ENCODE measurements around the gene C3orf49. TPM values are rescaled to one million over a fixed set of nuclear protein-coding genes. Genes with fewer than 3 reads are reported as not detected.

The C3orf49 gene
- polyA plus RNA-seq, result not detected

GRCh38 chr3:63819151-63819398, at the start of gene C3orf49:
Gene C3orf49, plus strand, starts transcription at chr3:63819299. Its CDS starts 173 bp downstream, at chr3:63819472.
- WGBS, 3 donors, result 85 to 94% (median 94%) methylated on average over 1 of the region's 1 CpG
- H3K27ac ChIP-seq (ENCODE audit: low read depth, low read length), result no peak within 1 kb of the TSS

- no peak overlapping the region for H3K27ac ChIP-seq (ENCODE audit: low read depth, low read length)
- WGBS, 3 donors, result 66 to 93% (median 68%) methylated on average over 5 of the region's 5 CpGs
Measured at GRCh38 chr3:63774781-63775180, 44.3 kb upstream of the C3orf49 start.

- 87 to 95% (median 92%) methylated on average over 4 of the region's 4 CpGs for WGBS, 3 donors
- H3K27ac ChIP-seq (ENCODE audit: low read depth, low read length), result no peak overlapping the region
Measured at GRCh38 chr3:63779227-63779626, 39.9 kb upstream of the C3orf49 start.

GRCh38 chr3:63791974-63792373, 27.1 kb upstream of the C3orf49 start:
- 5 to 20% (median 17%) methylated on average over 1 of the region's 1 CpG for WGBS, 3 donors

GRCh38 chr3:63795438-63795837, 23.7 kb upstream of the C3orf49 start:
- 57 to 76% (median 67%) methylated on average over 6 of the region's 6 CpGs for WGBS, 3 donors

More at GRCh38 chr3:63791974-63792373, 27.1 kb upstream of the C3orf49 start:
- no peak overlapping the region for H3K27ac ChIP-seq (ENCODE audit: low read depth, low read length)

GRCh38 chr3:63798544-63798943, 20.6 kb upstream of the C3orf49 start:
- H3K27ac ChIP-seq (ENCODE audit: low read depth, low read length), result no peak overlapping the region
- WGBS, 3 donors, result 94 to 97% (median 96%) methylated on average over 2 of the region's 2 CpGs

More at GRCh38 chr3:63795438-63795837, 23.7 kb upstream of the C3orf49 start:
- no peak overlapping the region for H3K27ac ChIP-seq (ENCODE audit: low read depth, low read length)

- H3K27ac ChIP-seq (ENCODE audit: low read depth, low read length), result no peak overlapping the region
- 83 to 94% (median 89%) methylated on average over 2 of the region's 2 CpGs for WGBS, 3 donors
Measured at GRCh38 chr3:63798949-63799348, 20.1 kb upstream of the C3orf49 start.

- H3K27ac ChIP-seq (ENCODE audit: low read depth, low read length), result no peak overlapping the region
- 74 to 85% (median 81%) methylated on average over 5 of the region's 5 CpGs for WGBS, 3 donors
Measured at GRCh38 chr3:63800097-63800496, 19.0 kb upstream of the C3orf49 start.

- no peak overlapping the region for H3K27ac ChIP-seq (ENCODE audit: low read depth, low read length)
- 76 to 94% (median 88%) methylated on average over 5 of the region's 5 CpGs for WGBS, 3 donors
Measured at GRCh38 chr3:63803911-63804310, 15.2 kb upstream of the C3orf49 start.

- 44 to 87% (median 44%) methylated on average over 5 of the region's 5 CpGs for WGBS, 3 donors
- no peak overlapping the region for H3K27ac ChIP-seq (ENCODE audit: low read depth, low read length)
Measured at GRCh38 chr3:63807961-63808565, 11.0 kb upstream of the C3orf49 start.

- no peak overlapping the region for H3K27ac ChIP-seq (ENCODE audit: low read depth, low read length)
- WGBS, 3 donors, result 63 to 85% (median 73%) methylated on average over 3 of the region's 3 CpGs
Measured at GRCh38 chr3:63808633-63809032, 10.5 kb upstream of the C3orf49 start.

GRCh38 chr3:63809607-63810006, 9.5 kb upstream of the C3orf49 start:
- no peak overlapping the region for H3K27ac ChIP-seq (ENCODE audit: low read depth, low read length)
- WGBS, 3 donors, result 84 to 91% (median 86%) methylated on average over 6 of the region's 6 CpGs

- no peak overlapping the region for H3K27ac ChIP-seq (ENCODE audit: low read depth, low read length)
- 59 to 91% (median 88%) methylated on average over 3 of the region's 3 CpGs for WGBS, 3 donors
Measured at GRCh38 chr3:63814237-63814636, 4.9 kb upstream of the C3orf49 start.

GRCh38 chr3:63817225-63817624, 1.9 kb upstream of the C3orf49 start:
- 89 to 92% (median 90%) methylated on average over 5 of the region's 5 CpGs for WGBS, 3 donors
- H3K27ac ChIP-seq (ENCODE audit: low read depth, low read length), result no peak overlapping the region

- H3K27ac ChIP-seq (ENCODE audit: low read depth, low read length), result no peak overlapping the region
- WGBS, 3 donors, result 22 to 39% (median 33%) methylated on average over 10 of the region's 10 CpGs
Measured at GRCh38 chr3:63818282-63819150, 583 bp upstream of the C3orf49 start.

- H3K27ac ChIP-seq (ENCODE audit: low read depth, low read length), result no peak overlapping the region
- WGBS, 3 donors, result 82 to 86% (median 84%) methylated on average over 4 of the region's 4 CpGs
Measured at GRCh38 chr3:63824309-63824708, 5.2 kb downstream of the C3orf49 start.

- H3K27ac ChIP-seq (ENCODE audit: low read depth, low read length), result no peak overlapping the region
- WGBS, 3 donors, result 90 to 96% (median 93%) methylated on average over 6 of the region's 6 CpGs
Measured at GRCh38 chr3:63830526-63830925, 11.4 kb downstream of the C3orf49 start.

- 86 to 91% (median 89%) methylated on average over 6 of the region's 6 CpGs for WGBS, 3 donors
- no peak overlapping the region for H3K27ac ChIP-seq (ENCODE audit: low read depth, low read length)
Measured at GRCh38 chr3:63832395-63832794, 13.3 kb downstream of the C3orf49 start.

- no peak overlapping the region for H3K27ac ChIP-seq (ENCODE audit: low read depth, low read length)
- 0 to 36% (median 0%) methylated on average over 1 of the region's 1 CpG for WGBS, 3 donors
Measured at GRCh38 chr3:63841704-63842103, 22.6 kb downstream of the C3orf49 start.

GRCh38 chr3:63842127-63842526, 23.0 kb downstream of the C3orf49 start:
- no peak overlapping the region for H3K27ac ChIP-seq (ENCODE audit: low read depth, low read length)
